ENCODE data around the gene FER. TPM values are rescaled to one million over a fixed set of nuclear protein-coding genes. Genes with fewer than 3 reads are reported as not detected.

FER gene
- total and polyA plus RNA-seq, 10 of the 15 experiments (the other 5 are each of a cell fraction or from before 2014, with no cell fraction given), result 4.4 to 19.1 (median 9.6) TPM

DNA sequence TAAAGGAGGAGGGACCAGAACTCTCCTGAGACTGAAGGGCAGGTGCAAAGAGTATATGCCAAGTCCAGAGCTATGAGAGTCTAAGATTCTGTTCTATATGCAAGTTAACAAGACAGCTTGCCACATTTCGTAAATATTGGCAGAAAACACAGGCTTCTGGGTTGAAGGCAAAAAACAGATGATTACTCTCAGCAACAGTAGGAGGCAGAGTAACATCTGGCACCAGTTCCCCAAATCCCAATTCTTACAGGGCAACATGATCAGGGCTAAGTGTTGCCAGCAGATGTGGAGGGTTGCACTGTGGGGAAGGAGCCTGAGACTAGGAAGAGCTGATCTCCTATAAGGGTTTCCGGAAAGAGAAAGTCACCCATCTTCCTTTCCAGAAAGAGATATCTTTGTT is 482.7 kb downstream of the FER start:
- RAD21 ChIA-PET (ENCODE audit: unreplicated experiment), result no interaction called here
- FAIRE-seq (no peak), ATAC-seq (no peak), DNase-seq (ENCODE audit: low read depth, low spot score) (no peak)
- Histone ChIP-seq H3K4me2 (ENCODE audit: control insufficient read depth, insufficient read depth) (no peak overlapping the region), H3K27ac (ENCODE audit: control insufficient read depth, insufficient read depth) (no peak overlapping the region), H3K9me3 (replicated peaks; ENCODE audit: control insufficient read depth, insufficient read depth, low read length) (no peaks in the 10 kb centered on the region), H3K9ac (ENCODE audit: control insufficient read depth, insufficient read depth, low read length) (no peak overlapping the region), H3K79me2 (ENCODE audit: control insufficient read depth, insufficient read depth, low read length) (no peaks in the 10 kb centered on the region), H3K4me1 (ENCODE audit: control insufficient read depth, insufficient read depth, low read length) (no peaks in the 10 kb centered on the region), H2AFZ (ENCODE audit: control insufficient read depth, low read depth, low read length) (no peak overlapping the region), H3K27me3 (replicated peaks in 1 of 2; ENCODE audit: control insufficient read depth in 2 of 2, insufficient read depth in 2 of 2, low read length in 1 of 2) (no peaks in the 10 kb centered on the region), H3K4me3 (no peak overlapping the region), H4K20me1 (ENCODE audit: control insufficient read depth, insufficient read depth) (no peaks in the 10 kb centered on the region), H3K36me3 (ENCODE audit: control insufficient read depth in 2 of 2, insufficient read depth in 2 of 2, low read length in 1 of 2) (no peaks in the 10 kb centered on the region)
- CTCF ChIA-PET, result interaction anchor here (1.7 kb wide), 1 partner anchor 549 kb away, joined by 8 read pairs; no protein-coding TSS in a partner anchor
- BruUV-seq (replicated peaks), result no TSS peak
- intact Hi-C loops (cut with micrococcal nuclease; ENCODE audit: unreplicated experiment) (no loop called here), in situ Hi-C loops (cut with MboI) (no loop called here)
- POLR2A ChIA-PET, result no interaction called here
- no peak for TF ChIP-seq PAX5 (IDR thresholded peaks at IDR 0.05; ENCODE audit: borderline replicate concordance, low read depth, low read length)
- no peak for TF ChIP-seq NRF1 (conservative IDR thresholded peaks at IDR 0.05; ENCODE audit: low read depth, low read length)
- TF ChIP-seq IRF4 (IDR thresholded peaks at IDR 0.05; ENCODE audit: low read depth, low read length), result no peak
- no peak for TF ChIP-seq CHD1 (IDR thresholded peaks at IDR 0.05; ENCODE audit: low read depth, low read length)
- TF ChIP-seq NR2F1 (conservative IDR thresholded peaks at IDR 0.05), result no peak
- no peak for TF ChIP-seq RUNX3 (IDR thresholded peaks at IDR 0.05; ENCODE audit: low read length)
- no peak for TF ChIP-seq MTA3 (IDR thresholded peaks at IDR 0.05; ENCODE audit: borderline replicate concordance, low read length)
- TF ChIP-seq, protein P1, sequence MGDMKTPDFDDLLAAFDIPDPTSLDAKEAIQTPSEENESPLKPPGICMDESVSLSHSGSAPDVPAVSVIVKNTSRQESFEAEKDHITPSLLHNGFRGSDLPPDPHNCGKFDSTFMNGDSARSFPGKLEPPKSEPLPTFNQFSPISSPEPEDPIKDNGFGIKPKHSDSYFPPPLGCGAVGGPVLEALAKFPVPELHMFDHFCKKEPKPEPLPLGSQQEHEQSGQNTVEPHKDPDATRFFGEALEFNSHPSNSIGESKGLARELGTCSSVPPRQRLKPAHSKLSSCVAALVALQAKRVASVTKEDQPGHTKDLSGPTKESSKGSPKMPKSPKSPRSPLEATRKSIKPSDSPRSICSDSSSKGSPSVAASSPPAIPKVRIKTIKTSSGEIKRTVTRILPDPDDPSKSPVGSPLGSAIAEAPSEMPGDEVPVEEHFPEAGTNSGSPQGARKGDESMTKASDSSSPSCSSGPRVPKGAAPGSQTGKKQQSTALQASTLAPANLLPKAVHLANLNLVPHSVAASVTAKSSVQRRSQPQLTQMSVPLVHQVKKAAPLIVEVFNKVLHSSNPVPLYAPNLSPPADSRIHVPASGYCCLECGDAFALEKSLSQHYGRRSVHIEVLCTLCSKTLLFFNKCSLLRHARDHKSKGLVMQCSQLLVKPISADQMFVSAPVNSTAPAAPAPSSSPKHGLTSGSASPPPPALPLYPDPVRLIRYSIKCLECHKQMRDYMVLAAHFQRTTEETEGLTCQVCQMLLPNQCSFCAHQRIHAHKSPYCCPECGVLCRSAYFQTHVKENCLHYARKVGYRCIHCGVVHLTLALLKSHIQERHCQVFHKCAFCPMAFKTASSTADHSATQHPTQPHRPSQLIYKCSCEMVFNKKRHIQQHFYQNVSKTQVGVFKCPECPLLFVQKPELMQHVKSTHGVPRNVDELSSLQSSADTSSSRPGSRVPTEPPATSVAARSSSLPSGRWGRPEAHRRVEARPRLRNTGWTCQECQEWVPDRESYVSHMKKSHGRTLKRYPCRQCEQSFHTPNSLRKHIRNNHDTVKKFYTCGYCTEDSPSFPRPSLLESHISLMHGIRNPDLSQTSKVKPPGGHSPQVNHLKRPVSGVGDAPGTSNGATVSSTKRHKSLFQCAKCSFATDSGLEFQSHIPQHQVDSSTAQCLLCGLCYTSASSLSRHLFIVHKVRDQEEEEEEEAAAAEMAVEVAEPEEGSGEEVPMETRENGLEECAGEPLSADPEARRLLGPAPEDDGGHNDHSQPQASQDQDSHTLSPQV (IDR thresholded peaks at IDR 0.05), result no peak
- no peak for TF ChIP-seq NFIC (IDR thresholded peaks at IDR 0.05; ENCODE audit: low read depth, low read length)
- SMC1A ChIA-PET (ENCODE audit: uncharacterized antibody, unreplicated experiment), result interaction anchor here (0.7 kb wide), 1 partner anchor 283 kb away, joined by 3 read pairs; no protein-coding TSS in a partner anchor
- 73% methylated on average over 2 of the region's 2 CpGs for WGBS (ENCODE audit: insufficient coverage, insufficient replicate concordance, low lambda C conversion rate, missing lambda C conversion rate)
